Pancreas (tissue), 10 donors: ENCODE data around the gene TJP2. TPM values are rescaled to one million over a fixed set of nuclear protein-coding genes. Genes with fewer than 3 reads are reported as not detected.

ENCODE experiments used
- ATAC-seq, 4 donors: fragments of 200-7000 bp; cut with Tn5 transposase; one replicate each; pipeline versions ENCODE4 v1.8.0 to v1.9.1; 2020; ENCODE audit warnings: mild to moderate bottlenecking in 4 of 4, moderate library complexity in 4 of 4
- DNase-seq, 6 donors: peaks; one replicate each; pipeline ENCODE4 v3.0.0-alpha.2; 2020
- FAIRE-seq: peaks from 2 replicates; lab custom pipeline; 2012; peaks lifted over from hg19 to GRCh38; lab: Jason Lieb, UNC
- H3K27ac ChIP-seq, 4 donors: fragments of 200-600 bp; sonication (generic); 1 replicate in 3 of 4; 2 replicates in 1 of 4; pipeline versions ENCODE4 v1.5.0 to v1.8.0; 2020
- H3K27me3 ChIP-seq, 4 donors: fragments of 200-600 bp; one replicate each; pipeline ENCODE4 v1.8.0; 2021
- H3K36me3 ChIP-seq, 3 donors: fragments of 200-600 bp; sonication (generic) in 1 of 3; one replicate each; pipeline versions ENCODE4 v1.5.0 to v1.8.0; 2020 to 2021
- H3K4me1 ChIP-seq, 3 donors: fragments of 200-600 bp; one replicate each; pipeline ENCODE4 v1.8.0; 2021
- H3K4me3 ChIP-seq, 4 donors: fragments of 200-600 bp; sonication (generic) in 2 of 4; one replicate each; pipeline versions ENCODE4 v1.5.0 to v1.8.0; 2020 to 2021
- H3K9me3 ChIP-seq, 4 donors: fragments of 200-600 bp; one replicate each; pipeline ENCODE4 v1.8.0; 2021
- CTCF ChIP-seq, 4 donors: fragments of 200-600 bp; sonication (generic) in 3 of 4; IDR thresholded peaks; one replicate each; pipeline versions ENCODE4 v1.5.0 to v1.8.0; 2021; ENCODE audit warnings: antibody characterized with exemption in 4 of 4
- WGBS, 2 donors: extraction: QIAGEN DNeasy Blood & Tissue Kit; methylation state at CpG; one replicate each; pipeline ENCODE4 v1.1.7; 2013; 5-methylcytosine and 5-hydroxymethylcytosine counted together
- intact Hi-C, 3 donors: fragments of 100-400 bp; cut with DNase I; formaldehyde crosslinking; loops; one replicate each; pipeline versions ENCODE4 v1.11.1 to v1.14.2; 2022
- polyA plus RNA-seq, 2 donors: library from polyadenylated mRNA; stranded (reverse); fragments of 200-250 nt; gene quantifications; one replicate each; pipeline ENCODE4 v1.2.3, GENCODE V29; 2013
- total RNA-seq, 6 donors: library from RNA; stranded (reverse); fragmentation: NEBNext Ultra II Directional in 4 of 6; extraction: Animal tissue kit (Norgen Biotek cat#: 25700) in 4 of 6; gene quantifications; one replicate each; pipeline versions ENCODE4 v1.2.1 to v1.2.4, GENCODE V29; 2021 to 2023
- donor health status: healthy with polysubstance abuse.
- donor health status: DM: no; HTN: no; CAD: no; lungs with moderate emphysema.
- donor health status: DM: no; HTN: no; CAD: no.
- donor health status: control.
- donor health status: control.
- donor health status: Bipolar disorder and iron deficiency.
- donor health status: DM: yes; HTN: yes; CAD: no.
- donor health status: DM: no; HTN: no; CAD: no.
- donor health status: DM: no; HTN: no; CAD: no.
- donor health status: DM: yes; HTN: yes; CAD: no.

The TJP2 gene
- total and polyA plus RNA-seq, 8 donors = 24.1 to 70.3 (median 31.5) TPM

- H3K9me3 ChIP-seq = no peaks in the 10 kb centered on the region
- TF ChIP-seq CTCF (IDR thresholded peaks at IDR 0.05) = no peak
- H3K27ac ChIP-seq = peak overlapping the region in 1 of 4 donors; percentile 46
- DNase-seq = no peak
- FAIRE-seq = no peak
- no peaks in the 10 kb centered on the region for H3K36me3 ChIP-seq
- WGBS, 2 donors = 45 to 53% methylated on average over 1 of the region's 1 CpG
- H3K4me1 ChIP-seq = peaks cover 14 to 46% (median 24%) of the 10 kb centered on the region in 3 donors
- no peak for ATAC-seq
- no peak overlapping the region for H3K4me3 ChIP-seq
- no peaks in the 10 kb centered on the region for H3K27me3 ChIP-seq
- intact Hi-C loops = loop anchor here in 1 of 3 donors (5.0 kb wide), 1 partner anchor 134 kb away; no protein-coding TSS in a partner anchor
Measured at GRCh38 chr9:69190863-69191181, 16.7 kb downstream of the TJP2 start.

GRCh38 chr9:69191231-69191630 is 17.2 kb downstream of the TJP2 start:
- no peaks in the 10 kb centered on the region for H3K9me3 ChIP-seq
- H3K36me3 ChIP-seq = no peaks in the 10 kb centered on the region
- WGBS, 2 donors = 71 to 73% methylated on average over 3 of the region's 3 CpGs
- H3K4me1 ChIP-seq = peaks cover 14 to 43% (median 20%) of the 10 kb centered on the region in 3 donors
- no peak for FAIRE-seq
- ATAC-seq = no peak
- no peak overlapping the region for H3K4me3 ChIP-seq
- intact Hi-C loops = loop anchor here in 1 of 3 donors (5.0 kb wide), 1 partner anchor 134 kb away; no protein-coding TSS in a partner anchor
- DNase-seq = no peak
- TF ChIP-seq CTCF (IDR thresholded peaks at IDR 0.05) = no peak
- H3K27me3 ChIP-seq = no peaks in the 10 kb centered on the region
- H3K27ac ChIP-seq = no peak overlapping the region

- H3K4me1 ChIP-seq = peaks cover 7 to 34% (median 10%) of the 10 kb centered on the region in 3 donors
- DNase-seq (no peak), FAIRE-seq (no peak), ATAC-seq (peak in 1 of 4 donors; percentile 13)
- H3K27ac ChIP-seq = peak overlapping the region in 1 of 4 donors; percentile 15
- 89 to 94% methylated on average over 3 of the region's 3 CpGs for WGBS, 2 donors
- TF ChIP-seq CTCF (IDR thresholded peaks at IDR 0.05) = no peak
- H3K27me3 ChIP-seq = no peaks in the 10 kb centered on the region
- no peak overlapping the region for H3K4me3 ChIP-seq
- no peaks in the 10 kb centered on the region for H3K36me3 ChIP-seq
- intact Hi-C loops = loop anchor here in 2 of 3 donors (2.0 to 5.0 kb wide), 2 partner anchors 135 to 137 kb away; no protein-coding TSS in a partner anchor
- H3K9me3 ChIP-seq = no peaks in the 10 kb centered on the region
Measured at GRCh38 chr9:69192214-69192613, 18.1 kb downstream of the TJP2 start.

- intact Hi-C loops = loop anchor here in 2 of 3 donors (2.0 to 5.0 kb wide), 2 partner anchors 136 to 139 kb away; no protein-coding TSS in a partner anchor
- DNase-seq = no peak
Measured at GRCh38 chr9:69193685-69194032, 19.6 kb downstream of the TJP2 start.

More at GRCh38 chr9:69193685-69194032, 19.6 kb downstream of the TJP2 start:
- Histone ChIP-seq H3K36me3 (no peaks in the 10 kb centered on the region), H3K27me3 (no peaks in the 10 kb centered on the region), H3K27ac (no peak overlapping the region), H3K4me3 (no peak overlapping the region), H3K4me1 (peaks cover 0 to 22% (median under 1%) of the 10 kb centered on the region in 3 donors), H3K9me3 (no peaks in the 10 kb centered on the region)
- 53 to 71% methylated on average over 1 of the region's 1 CpG for WGBS, 2 donors
- FAIRE-seq (no peak), ATAC-seq (peak in 2 of 4 donors; percentile 12 to 15)
- no peak for TF ChIP-seq CTCF (IDR thresholded peaks at IDR 0.05)
